H9 (cell line): ENCODE data around the gene MLLT3. TPM values are rescaled to one million over a fixed set of nuclear protein-coding genes. Genes with fewer than 3 reads are reported as not detected.
A peak's percentile ranks its signal among the peaks of the same experiment; 100 is the strongest.

ENCODE experiments used
- DNase-seq: peaks from one replicate; pipeline ENCODE4 v3.0.0-alpha.2; 2017
- H2AFZ ChIP-seq: one replicate; pipeline ENCODE4 v1.6.1; 2013; ENCODE audit warnings: mild to moderate bottlenecking, low read length, control low read depth, moderate library complexity
- H2AK5ac ChIP-seq: 2 replicates; pipeline ENCODE4 v1.6.1; 2013; ENCODE audit warnings: low read length, control low read depth, mixed read lengths; ENCODE audit not compliant: insufficient read length
- H2BK120ac ChIP-seq: one replicate; pipeline ENCODE4 v1.6.1; 2013; ENCODE audit warnings: low read depth, mild to moderate bottlenecking, low read length, control low read depth, inconsistent platforms; ENCODE audit not compliant: poor library complexity, severe bottlenecking
- H2BK12ac ChIP-seq: 2 replicates; pipeline ENCODE4 v1.6.1; 2013; ENCODE audit warnings: low read length, control low read depth, mixed read lengths, low read depth; ENCODE audit not compliant: insufficient read length
- H2BK15ac ChIP-seq: 2 replicates; pipeline ENCODE4 v1.6.1; 2013; ENCODE audit warnings: low read depth, low read length, control low read depth
- H2BK20ac ChIP-seq: one replicate; pipeline ENCODE4 v1.6.1; 2013; ENCODE audit warnings: low read depth, mild to moderate bottlenecking, low read length, control low read depth, inconsistent platforms; ENCODE audit not compliant: poor library complexity, severe bottlenecking
- H2BK5ac ChIP-seq: 2 replicates; pipeline ENCODE4 v1.6.1; 2013; ENCODE audit warnings: low read length, control low read depth, mixed read lengths; ENCODE audit not compliant: insufficient read length
- H3K14ac ChIP-seq: 2 replicates; pipeline ENCODE4 v1.6.1; 2013; ENCODE audit warnings: low read length, control low read depth; ENCODE audit not compliant: insufficient read depth
- H3K18ac ChIP-seq: 2 replicates; pipeline ENCODE4 v1.6.1; 2013; ENCODE audit warnings: low read depth, mild to moderate bottlenecking, mixed read lengths, low read length, control low read depth; ENCODE audit not compliant: insufficient read length
- H3K23ac ChIP-seq: 2 replicates; pipeline ENCODE4 v1.6.1; 2013; ENCODE audit warnings: low read length, control low read depth, mixed read lengths, low read depth; ENCODE audit not compliant: insufficient read length
- H3K23me2 ChIP-seq: 2 replicates; pipeline ENCODE4 v1.6.1; 2013; ENCODE audit warnings: low read depth, mild to moderate bottlenecking, mixed read lengths, low read length, control low read depth; ENCODE audit not compliant: insufficient read length, poor library complexity, severe bottlenecking
- H3K27ac ChIP-seq: 2 replicates; pipeline ENCODE4 v1.5.1; 2013; ENCODE audit warnings: low read length, control low read depth, mixed read lengths, low read depth; ENCODE audit not compliant: insufficient read length
- H3K27me3 ChIP-seq: 2 replicates; pipeline ENCODE4 v1.6.1; 2013; ENCODE audit warnings: low read length, control low read depth, inconsistent platforms; ENCODE audit not compliant: insufficient read depth
- H3K4ac ChIP-seq: 2 replicates; pipeline ENCODE4 v1.6.1; 2013; ENCODE audit warnings: low read depth, mild to moderate bottlenecking, control low read depth, inconsistent platforms, low read length, moderate library complexity
- H3K4me1 ChIP-seq: 2 replicates; pipeline ENCODE4 v1.6.1; 2013; ENCODE audit warnings: low read length, control low read depth, inconsistent platforms; ENCODE audit not compliant: insufficient read depth
- H3K4me2 ChIP-seq: 2 replicates; pipeline ENCODE4 v1.6.1; 2013; ENCODE audit warnings: low read length, control low read depth, mixed read lengths; ENCODE audit not compliant: insufficient read length, insufficient read depth
- H3K56ac ChIP-seq: 2 replicates; pipeline ENCODE4 v1.6.1; 2013; ENCODE audit warnings: low read depth, mild to moderate bottlenecking, mixed read lengths, low read length, control low read depth; ENCODE audit not compliant: insufficient read length
- H3K79me1 ChIP-seq: 2 replicates; pipeline ENCODE4 v1.6.1; 2013; ENCODE audit warnings: low read depth, mild to moderate bottlenecking, moderate library complexity, low read length, control low read depth, inconsistent platforms; ENCODE audit not compliant: insufficient read depth, poor library complexity, severe bottlenecking
- H3K79me2 ChIP-seq: 2 replicates; pipeline ENCODE4 v1.6.1; 2013; ENCODE audit warnings: low read length, control low read depth, inconsistent platforms; ENCODE audit not compliant: insufficient read depth
- H3K9ac ChIP-seq: 2 replicates; pipeline ENCODE4 v1.6.1; 2013; ENCODE audit warnings: low read length, control low read depth, mixed read lengths; ENCODE audit not compliant: insufficient read length; ENCODE audit errors: extremely low read depth
- H3K9me3 ChIP-seq: one replicate; pipeline ENCODE4 v1.6.1; 2013; ENCODE audit warnings: low read depth, low read length, inconsistent platforms; ENCODE audit not compliant: control insufficient read depth
- H3T11ph ChIP-seq: one replicate; pipeline ENCODE4 v1.6.1; 2013; ENCODE audit warnings: mild to moderate bottlenecking, low read length, control low read depth, inconsistent platforms
- H4K20me1 ChIP-seq: one replicate; pipeline ENCODE4 v1.6.1; 2013; ENCODE audit not compliant: control insufficient read depth, insufficient read length, insufficient read depth
- H4K5ac ChIP-seq: 2 replicates; pipeline ENCODE4 v1.6.1; 2013; ENCODE audit warnings: low read depth, mild to moderate bottlenecking, mixed read lengths, low read length, control low read depth; ENCODE audit not compliant: insufficient read length
- H4K8ac ChIP-seq: replicated peaks from 2 replicates; pipeline ENCODE4 v1.6.1; 2013; ENCODE audit warnings: low read length, control low read depth, mixed read lengths, low read depth; ENCODE audit not compliant: insufficient read length
- H4K91ac ChIP-seq: 2 replicates; pipeline ENCODE4 v1.6.1; 2013; ENCODE audit warnings: low read depth, mild to moderate bottlenecking, moderate library complexity, mixed read lengths, low read length, control low read depth; ENCODE audit not compliant: insufficient read length
- H3K27ac Mint-ChIP-seq, 3 experiments: 2 replicates in 2 of 3; 3 replicates in 1 of 3; pipeline ENCODE4 v1.8.0; 2020 to 2021; ENCODE audit warnings: mixed read lengths in 3 of 3, mild to moderate bottlenecking in 1 of 3, moderate library complexity in 1 of 3
- H3K27me3 Mint-ChIP-seq: 2 replicates; pipeline ENCODE4 v1.8.0; 2021; ENCODE audit warnings: low read depth, mild to moderate bottlenecking, moderate library complexity, mixed read lengths
- H3K36me3 Mint-ChIP-seq, 3 experiments: 2 replicates in 2 of 3; 3 replicates in 1 of 3; pipeline ENCODE4 v1.8.0; 2020 to 2021; ENCODE audit warnings: low read depth in 3 of 3, mixed read lengths in 3 of 3; ENCODE audit not compliant: insufficient read depth in 1 of 3
- H3K4me1 Mint-ChIP-seq, 2 experiments: 2 replicates each; pipeline ENCODE4 v1.8.0; 2020; ENCODE audit warnings: mixed read lengths in 2 of 2
- H3K4me3 Mint-ChIP-seq, 2 experiments: 2 replicates in 1 of 2; 3 replicates in 1 of 2; pipeline ENCODE4 v1.8.0; 2020 to 2021; ENCODE audit warnings: mild to moderate bottlenecking in 2 of 2, mixed read lengths in 2 of 2, moderate library complexity in 1 of 2
- H3K9me3 Mint-ChIP-seq, 2 experiments: 2 replicates in 1 of 2; 3 replicates in 1 of 2; pipeline ENCODE4 v1.8.0; 2020; ENCODE audit warnings: mild to moderate bottlenecking in 2 of 2, mixed read lengths in 2 of 2, moderate library complexity in 1 of 2
- CTCF ChIP-seq: fragments of 200-600 bp; sonication (generic); conservative IDR thresholded peaks from 3 replicates; pipeline ENCODE4 v1.8.0; 2021; ENCODE audit warnings: antibody characterized with exemption, mild to moderate bottlenecking
- WGBS: extraction: QIAGEN DNeasy Blood & Tissue Kit; methylation state at CpG from one replicate; pipeline ENCODE4 v1.1.7; 2013; ENCODE audit warnings: missing lambda C conversion rate, low lambda C conversion rate, mixed read lengths; ENCODE audit not compliant: insufficient read length; ENCODE audit errors: extremely low coverage; 5-methylcytosine and 5-hydroxymethylcytosine counted together
- total RNA-seq: library from RNA; stranded (reverse); gene quantifications from 2 replicates; pipeline ENCODE4 v1.2.1, GENCODE V29; 2021

MLLT3 gene
- total RNA-seq, 1 experiment from 2014 or later, result 3.9 TPM

- H3K79me2 ChIP-seq, result no peaks in the 10 kb centered on the region
- 0 out of 2 replicates have a peak, but pooled peaks cover 2% of the 10 kb centered on the region for H3K4me1 ChIP-seq
- H3K9me3 ChIP-seq, result no peaks in the 10 kb centered on the region
- no peaks in the 10 kb centered on the region for H4K20me1 ChIP-seq
- H3K79me1 ChIP-seq, result no peaks in the 10 kb centered on the region
- no peak overlapping the region for H4K8ac ChIP-seq
- no peaks in the 10 kb centered on the region for H3K9me3 Mint-ChIP-seq
- no peak overlapping the region for H2BK20ac ChIP-seq
- H2AFZ ChIP-seq, result no peak overlapping the region
- H3K36me3 Mint-ChIP-seq, result no peaks in the 10 kb centered on the region
- H2BK12ac ChIP-seq, result no peak overlapping the region
- H2AK5ac ChIP-seq, result no peak overlapping the region
- no peak overlapping the region for H2BK120ac ChIP-seq
- H3K56ac ChIP-seq, result no peak overlapping the region
- WGBS, result no CpG with 5 or more reads among the region's 4 CpGs
- H3K4me3 Mint-ChIP-seq, result no peak overlapping the region
- no peak for TF ChIP-seq CTCF
- H4K91ac ChIP-seq, result no peak overlapping the region
- no peak overlapping the region for H2BK15ac ChIP-seq
- no peak overlapping the region for H4K5ac ChIP-seq
- H3K23ac ChIP-seq, result no peak overlapping the region
- H3K14ac ChIP-seq, result no peak overlapping the region
- no peaks in the 10 kb centered on the region for H3K23me2 ChIP-seq
- H3K9ac ChIP-seq, result no peak overlapping the region
- H3K18ac ChIP-seq, result no peak overlapping the region
- H3K4ac ChIP-seq, result no peak overlapping the region
- no peaks in the 10 kb centered on the region for H3K27me3 Mint-ChIP-seq
- DNase-seq, result no peak
- H3K27me3 ChIP-seq, result no peaks in the 10 kb centered on the region
- H3K4me1 Mint-ChIP-seq, result peaks cover 12% of the 10 kb centered on the region in 2 experiments
- H3K4me2 ChIP-seq, result no peak overlapping the region
- no peak overlapping the region for H3K27ac ChIP-seq
- H3K27ac Mint-ChIP-seq, result peak overlapping the region in 2 of 3 experiments; percentile 56 to 57; a peak in 2 of 7 replicates
- H2BK5ac ChIP-seq, result no peak overlapping the region
- H3T11ph ChIP-seq, result no peak overlapping the region
These were observed 213.8 kb downstream of the MLLT3 start for GRCh38 chr9:20408513-20408912.
